HG03135 (cell line): ENCODE measurements around the gene PRLH.
"Not testable (repeated sequence)": the region's sequence is repeated elsewhere in the genome, so short reads cannot be mapped to it uniquely, and the experiment has no call there.

ENCODE experiments used
- ATAC-seq: cut with Tn5 transposase; IDR thresholded peaks from one replicate; pipeline ENCODE4 v1.9.1; 2021; ENCODE audit warnings: mild to moderate bottlenecking, moderate library complexity; ENCODE audit not compliant: unreplicated experiment

PRLH gene

DNA sequence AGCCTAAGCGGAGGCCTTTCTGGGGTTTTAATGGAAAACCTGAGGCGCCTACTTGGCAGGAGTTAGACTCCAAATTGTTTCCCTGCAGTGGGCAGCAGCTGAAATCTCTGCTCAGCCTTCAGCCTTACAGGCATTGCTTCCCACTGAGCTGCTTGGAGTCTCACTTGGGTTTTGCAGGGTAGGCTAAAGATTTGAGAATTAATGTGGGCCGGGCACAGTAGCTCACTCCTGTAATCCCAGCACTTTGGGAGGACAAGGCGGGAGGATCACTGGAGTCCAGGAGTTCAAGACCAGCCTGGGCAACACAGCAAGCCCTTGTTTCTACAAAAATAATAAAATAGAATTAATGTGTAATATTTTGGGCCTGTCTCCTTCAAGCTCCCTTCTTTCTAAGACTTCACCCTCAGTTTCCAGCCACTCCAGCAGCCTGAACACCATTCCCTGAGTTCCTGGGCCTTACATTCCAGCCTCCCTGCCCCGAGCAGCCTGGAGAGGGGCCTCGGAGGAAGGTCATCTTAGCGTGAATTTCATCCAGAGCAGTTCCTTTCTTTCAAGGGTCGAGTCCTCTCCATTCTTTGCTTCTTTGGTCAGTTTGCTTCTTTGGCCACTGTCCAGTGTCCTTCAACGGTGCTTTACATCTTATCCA, 33.2 kb downstream of the PRLH start:
- ATAC-seq: no peak

DNA sequence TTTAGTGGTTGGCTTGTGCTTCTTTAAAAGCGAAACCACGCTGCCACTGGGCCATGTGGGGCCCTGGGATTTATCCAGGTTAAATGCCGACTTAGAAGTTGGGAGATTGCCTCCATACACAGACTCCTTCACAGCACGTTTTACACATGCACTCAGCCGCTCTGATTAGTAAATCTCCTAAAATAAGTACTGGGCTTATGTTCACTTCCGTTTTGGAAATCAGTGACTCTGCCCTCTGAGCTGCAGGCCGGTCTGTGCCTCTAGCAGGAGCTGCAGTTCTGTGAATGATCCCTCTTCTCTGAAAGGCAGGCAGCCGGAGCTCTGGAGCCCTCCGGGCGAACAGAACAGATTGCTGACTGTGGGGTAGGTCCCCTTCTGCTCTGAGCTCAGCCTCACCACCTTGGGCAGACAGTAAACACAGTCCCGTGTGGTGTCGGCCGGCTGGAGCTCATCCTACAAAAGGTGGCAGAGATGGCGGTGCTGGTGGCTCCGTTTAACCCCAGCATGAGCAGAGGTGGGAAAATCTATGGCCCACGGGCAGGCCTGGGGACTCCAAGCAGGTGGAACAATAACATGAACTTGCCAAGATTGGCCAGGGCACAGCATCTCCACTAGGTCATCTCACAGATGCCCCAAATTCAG, 34.0 kb downstream of the PRLH start:
- ATAC-seq: no peak

DNA sequence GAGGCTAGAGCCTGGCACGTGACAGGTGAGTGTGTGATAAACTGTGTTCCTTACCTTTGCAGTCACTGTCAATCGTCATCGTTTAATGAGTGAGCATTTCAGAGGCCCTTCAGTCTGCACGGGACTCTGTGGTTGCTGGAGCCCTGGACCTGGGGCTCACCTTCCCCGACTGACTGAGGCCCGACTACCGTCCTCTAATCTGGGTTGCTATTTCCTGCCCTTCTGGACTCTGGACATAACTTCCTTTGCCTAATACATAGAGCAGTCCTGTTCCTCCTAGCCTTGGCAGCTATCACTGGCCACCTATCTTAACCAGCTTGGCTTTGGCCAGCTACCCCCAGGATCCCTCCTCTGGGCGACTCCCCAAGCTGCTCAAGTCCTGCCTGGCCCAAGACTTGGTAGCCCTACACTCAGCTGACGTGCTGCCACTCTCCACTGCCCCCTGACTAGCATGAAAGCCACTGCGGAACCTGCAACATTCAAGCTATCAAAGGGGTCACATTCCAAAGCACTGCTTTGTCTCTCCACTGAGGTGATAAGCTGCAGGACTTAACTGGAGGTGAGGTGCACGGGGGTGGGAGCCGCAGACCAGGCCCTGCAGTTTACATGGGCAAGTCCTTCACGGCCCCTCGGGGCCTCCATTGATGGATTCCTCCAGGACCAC, 35.2 kb downstream of the PRLH start:
- no peak for ATAC-seq

DNA sequence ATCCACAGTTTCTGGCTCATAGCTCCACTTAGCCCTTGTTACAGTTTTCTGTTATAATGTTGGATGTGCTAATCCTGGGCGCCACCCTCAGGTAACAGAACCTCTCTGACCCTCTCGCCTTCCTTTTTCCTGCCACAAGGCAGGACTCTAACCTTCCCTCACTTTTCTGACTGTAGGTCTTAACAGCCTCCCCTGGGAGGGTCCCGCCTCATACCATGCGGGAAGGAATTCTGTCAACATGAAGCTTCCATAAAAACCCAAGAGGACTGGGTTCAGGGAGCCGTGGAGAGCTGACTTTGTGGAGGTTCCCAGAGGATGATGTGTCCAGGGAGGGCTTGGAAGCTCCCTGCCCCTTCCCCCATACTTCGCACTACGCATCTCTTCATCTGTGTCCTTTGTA, 36.0 kb downstream of the PRLH start:
- ATAC-seq: no peak

DNA sequence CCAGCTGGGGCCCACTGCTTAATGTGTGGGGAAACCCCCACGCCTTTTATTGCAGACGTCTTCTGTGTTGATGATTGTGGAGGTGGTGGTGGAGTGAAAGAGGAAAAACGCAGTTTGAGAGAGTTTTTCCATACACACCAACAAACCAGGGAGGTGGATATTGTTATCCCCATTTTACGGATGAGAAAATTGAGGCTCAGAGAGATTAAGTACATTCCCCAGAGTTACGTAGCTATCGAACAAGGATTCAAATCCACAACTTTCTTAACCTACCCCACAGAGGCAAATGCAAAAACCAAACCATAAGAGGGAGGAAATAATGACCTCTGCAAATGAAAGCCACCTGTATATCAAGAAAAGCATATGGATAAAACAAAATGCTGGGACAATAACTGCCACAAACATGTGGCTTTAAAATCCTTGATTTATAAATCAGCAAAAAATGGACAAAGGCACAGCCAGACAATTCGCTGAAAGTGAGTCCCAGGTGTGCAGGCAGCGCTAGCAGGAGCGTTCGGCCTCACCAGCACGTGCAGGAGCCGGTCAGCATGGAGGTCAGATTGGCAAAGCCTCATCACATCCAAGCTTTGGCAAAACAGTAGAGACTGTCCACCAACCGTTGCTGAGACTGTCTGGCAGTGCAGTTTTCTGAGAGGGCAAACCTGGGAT, 36.8 kb downstream of the PRLH start:
- ATAC-seq: no peak

DNA sequence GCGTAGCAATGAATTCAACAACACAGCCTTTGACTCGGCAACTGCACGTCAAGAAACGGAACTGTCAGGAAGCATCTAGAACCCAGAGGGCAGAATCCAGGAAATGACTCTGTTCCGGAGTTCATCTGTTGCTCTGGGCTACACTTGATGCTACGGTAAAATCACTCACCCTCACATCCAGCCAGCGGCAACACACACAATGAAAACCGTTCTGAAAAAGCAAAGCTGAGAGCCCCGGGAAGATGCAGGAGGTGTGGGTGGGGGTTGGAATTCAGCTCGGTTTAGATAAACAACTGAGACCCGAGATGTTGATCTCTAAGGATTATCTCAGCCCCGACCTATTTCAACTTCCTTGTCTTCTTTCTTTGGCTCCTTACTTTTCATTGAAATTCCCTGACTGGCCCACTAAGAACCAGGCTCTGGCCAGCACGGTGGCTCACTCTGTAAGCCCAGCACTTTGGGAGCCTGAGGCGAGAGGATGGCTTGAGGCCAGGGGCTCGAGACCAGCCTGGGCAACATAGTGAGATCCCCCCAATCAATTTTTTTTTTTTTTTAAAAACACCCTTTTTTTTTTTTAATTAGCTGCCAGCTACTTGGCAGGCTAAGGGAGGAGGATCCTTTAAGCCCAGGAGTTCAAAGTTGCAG, 37.5 kb downstream of the PRLH start:
- ATAC-seq: no peak

DNA sequence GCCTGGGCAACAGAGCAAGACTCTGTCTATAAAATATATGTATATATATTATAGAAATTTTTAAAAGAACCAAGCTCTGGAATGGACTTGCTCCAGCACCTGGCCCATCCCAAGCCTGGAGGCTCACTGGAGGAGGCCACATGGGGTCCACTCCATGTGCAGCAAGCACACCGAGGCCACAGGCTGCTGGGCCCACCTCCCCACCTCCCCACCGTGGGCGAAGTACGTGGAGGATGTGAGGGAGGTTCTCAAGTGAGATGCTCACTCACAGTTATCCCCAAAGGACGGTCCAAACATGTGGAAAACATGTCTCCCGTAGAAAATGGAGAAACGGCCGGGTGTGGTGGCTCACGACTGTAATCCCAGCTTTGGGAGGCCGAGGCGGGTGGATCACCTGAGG, 38.0 kb downstream of the PRLH start:
- no peak for ATAC-seq

DNA sequence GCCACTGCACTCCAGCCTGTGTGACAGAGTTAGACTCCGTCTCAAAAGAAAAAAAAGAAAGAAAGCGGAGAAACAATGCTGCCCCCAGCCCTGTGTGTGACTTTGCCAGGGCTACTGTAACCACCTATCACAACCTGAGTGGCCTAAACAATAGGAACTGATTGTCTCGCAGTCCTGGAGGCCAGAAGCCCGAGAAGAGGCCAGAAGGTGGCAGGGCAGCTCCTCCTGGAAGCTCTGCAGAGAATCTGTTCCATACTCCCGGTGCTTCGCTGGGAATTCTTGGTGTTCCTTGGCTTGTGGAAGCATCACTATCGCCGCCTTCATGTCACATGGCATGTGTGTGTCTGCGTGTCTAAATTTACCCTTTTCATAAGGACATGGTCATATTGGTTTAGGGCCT, 38.6 kb downstream of the PRLH start:
- no peak for ATAC-seq

DNA sequence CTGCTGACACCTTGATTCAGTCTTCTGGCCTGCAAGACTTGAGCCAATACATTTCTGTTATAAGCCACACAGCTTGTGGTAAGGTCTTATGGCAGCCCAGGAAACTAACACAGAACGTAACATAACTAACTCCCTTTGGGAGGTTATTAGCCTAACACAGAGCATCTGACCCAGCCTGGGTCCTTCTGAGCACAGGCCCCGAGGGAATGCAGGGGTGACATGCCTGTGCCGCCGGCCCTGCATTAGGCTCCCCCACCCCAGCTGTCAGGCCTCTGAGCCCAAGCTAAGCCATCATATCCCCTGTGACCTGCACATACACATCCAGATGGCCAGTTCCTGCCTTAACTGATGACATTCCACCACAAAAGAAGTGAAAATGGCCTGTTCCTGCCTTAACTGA, 40.1 kb downstream of the PRLH start:
- ATAC-seq: not testable (repeated sequence)

DNA sequence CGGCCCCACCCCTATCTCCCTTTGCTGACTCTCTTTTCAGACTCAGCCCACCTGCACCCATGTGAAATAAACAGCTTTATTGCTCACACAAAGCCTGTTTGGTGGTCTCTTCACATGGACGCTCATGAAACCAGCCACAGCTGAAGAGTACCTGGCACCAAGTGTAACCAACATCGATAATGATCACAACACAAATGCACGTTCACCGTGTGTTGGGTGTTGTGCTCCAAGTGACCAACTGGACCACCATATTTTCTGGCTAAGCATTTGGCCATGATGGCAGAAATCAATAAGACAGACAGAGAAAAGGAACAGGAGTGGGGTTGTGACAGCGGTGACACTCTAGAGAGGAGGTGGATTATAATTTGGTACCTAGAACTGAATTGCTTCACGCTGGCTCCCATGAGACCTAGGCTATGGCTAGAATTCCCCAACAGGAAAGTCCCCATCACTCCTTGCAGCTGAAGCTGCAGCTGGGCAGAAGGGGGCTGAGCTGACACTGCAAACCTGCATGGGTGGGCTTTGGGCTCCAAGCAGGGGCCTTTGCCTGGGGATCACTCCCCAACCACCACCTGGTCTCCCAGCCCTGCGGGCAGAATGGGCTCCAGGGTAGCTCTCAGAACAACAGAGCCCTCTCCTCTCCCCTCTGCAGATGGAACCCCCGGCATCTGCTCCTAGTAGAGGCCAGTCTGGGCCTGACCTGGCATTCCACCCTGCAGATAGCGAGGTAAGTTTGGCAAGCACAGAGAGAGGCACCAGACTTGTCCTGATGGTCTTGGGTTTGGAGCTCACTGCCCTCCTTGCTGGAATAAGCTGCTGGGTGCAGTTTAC, 46.4 kb downstream of the PRLH start:
- no peak for ATAC-seq

DNA sequence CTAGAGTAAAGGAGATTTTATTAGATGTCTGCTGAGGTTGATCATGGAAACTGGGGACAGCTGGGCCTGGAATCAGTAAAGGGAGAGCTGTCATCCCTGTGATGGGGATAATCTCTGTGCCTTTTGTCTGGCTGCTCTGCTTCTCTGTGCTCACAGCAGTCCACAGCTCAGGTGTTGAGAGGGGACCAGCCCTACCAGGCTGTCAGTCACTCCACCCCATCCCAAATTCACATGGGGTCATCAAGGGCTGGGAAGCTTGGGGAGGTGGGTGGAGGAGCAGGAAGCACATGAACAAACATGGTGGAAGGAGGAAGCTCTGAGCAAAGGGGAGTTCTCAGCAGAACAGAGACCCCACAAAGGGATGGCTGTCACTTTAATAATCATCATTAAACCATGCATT, 47.3 kb downstream of the PRLH start:
- ATAC-seq: no peak

DNA sequence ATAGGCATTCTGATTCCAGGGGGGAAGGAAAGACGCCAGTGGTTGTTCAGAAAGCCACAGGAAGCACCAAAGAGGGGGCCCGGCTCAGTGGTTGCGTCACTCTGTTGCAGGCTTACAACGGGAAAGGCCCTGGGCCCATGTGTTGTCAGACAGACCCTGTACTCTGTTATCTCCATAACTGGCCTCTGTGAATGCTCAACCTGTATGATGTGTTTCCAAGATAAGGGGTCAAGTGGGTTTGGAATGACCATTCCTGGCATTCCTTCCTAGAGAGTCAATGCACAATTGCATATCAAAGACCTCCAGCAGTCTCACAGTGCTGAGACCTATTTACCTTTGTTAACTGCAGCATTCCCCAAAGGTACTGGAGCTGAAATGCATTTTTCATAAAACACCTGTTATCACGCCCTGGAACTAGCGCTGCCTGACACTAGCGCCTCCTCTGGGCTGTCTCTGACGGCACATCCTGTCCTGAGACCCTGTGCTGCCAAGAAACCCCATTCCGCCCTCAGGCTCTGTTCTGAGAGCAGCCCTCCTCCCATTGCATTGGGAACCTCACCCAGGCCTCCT, 47.9 kb downstream of the PRLH start:
- ATAC-seq: no peak

DNA sequence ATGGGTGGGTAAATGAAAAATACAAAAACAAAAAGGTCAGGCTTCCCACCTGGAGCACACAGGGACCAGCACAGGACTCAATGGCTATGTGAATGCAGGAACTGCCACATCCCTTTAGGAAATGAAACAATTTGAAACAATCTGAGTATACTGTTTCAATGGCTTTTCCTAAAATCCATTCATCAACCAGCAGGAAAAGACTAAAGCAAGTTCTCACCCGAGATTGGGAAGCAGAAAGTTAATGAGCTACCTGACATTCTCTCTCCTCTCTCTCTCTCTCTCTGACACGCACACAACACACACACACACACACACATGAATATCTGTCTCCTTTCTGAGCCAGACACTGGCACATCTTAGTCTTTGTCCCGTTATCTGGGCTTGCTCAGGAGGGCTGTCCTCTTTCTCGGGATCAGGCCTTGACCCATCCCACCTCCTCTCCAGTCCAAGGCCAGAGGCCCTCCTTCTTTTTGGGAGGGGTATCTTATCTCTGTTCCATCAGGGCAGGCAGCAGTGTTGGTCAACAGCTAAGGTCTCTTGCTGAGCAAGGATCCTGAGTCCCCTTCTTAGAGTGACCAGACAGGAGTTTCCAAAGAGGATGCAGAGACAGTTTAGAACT, 49.4 kb downstream of the PRLH start:
- no peak for ATAC-seq

DNA sequence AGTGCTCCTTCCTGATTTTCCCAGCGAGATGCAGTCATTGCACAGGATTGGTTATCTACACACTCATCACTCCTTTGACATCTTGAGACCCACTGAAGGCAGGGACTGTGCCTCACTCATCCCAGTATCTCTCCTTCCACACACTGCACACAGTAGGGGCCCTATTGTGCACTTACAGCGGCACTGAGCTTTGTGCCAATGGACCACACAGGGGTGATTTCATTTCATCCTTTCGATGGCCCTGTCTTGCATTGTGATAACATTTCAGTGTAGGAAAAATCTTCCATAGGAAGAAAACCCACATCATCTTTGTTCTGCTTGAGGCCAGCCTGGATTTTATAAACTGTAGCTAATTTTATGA, 50.0 kb downstream of the PRLH start:
- ATAC-seq: no peak
